SKM-1 (cell line): Measurements from ENCODE around the gene MACF1.
A peak's percentile ranks its signal among the peaks of the same experiment; 100 is the strongest.
"Not testable (repeated sequence)": the region's sequence is repeated elsewhere in the genome, so short reads cannot be mapped to it uniquely, and the experiment has no call there.

Source experiments
- DNase-seq: peaks from one replicate; lab custom pipeline; 2025; ENCODE audit not compliant: unreplicated experiment; lab: John Stamatoyannopoulos, UW

The MACF1 gene

DNA sequence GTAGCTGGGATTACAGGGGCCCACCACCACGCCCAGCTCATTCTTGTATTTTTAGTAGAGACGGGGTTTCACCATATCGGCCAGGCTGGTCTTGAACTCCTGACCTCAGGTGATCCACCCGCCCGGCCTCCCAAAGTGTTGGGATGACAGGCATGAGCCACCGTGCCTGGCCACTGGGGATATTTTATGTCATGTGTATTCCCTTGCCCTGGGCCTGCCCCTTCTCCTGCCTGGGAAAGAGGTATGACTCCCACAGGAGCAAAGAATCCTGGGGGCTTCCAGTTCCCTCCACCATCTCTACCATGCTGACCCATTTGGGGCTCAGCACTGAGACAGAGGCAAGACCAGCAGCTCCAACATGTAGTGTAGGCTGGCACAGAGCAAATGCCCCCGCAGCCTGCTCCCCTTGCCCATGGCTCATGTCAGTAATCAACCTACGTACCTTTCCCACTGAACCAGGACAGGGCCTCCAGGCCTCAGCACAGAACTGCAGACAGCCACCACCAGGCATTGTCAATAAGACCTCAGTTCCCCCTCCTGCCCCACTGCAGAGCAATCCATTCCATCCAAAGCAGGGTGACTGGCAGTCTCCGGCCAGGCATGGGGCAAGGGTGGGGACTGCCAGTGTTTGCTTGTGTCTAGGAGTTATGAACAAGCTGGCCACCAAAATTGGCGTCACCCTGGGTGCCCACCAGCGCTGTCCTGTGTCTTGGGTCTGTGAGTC is 322.1 kb downstream of the MACF1 start:
- DNase-seq, result no peak

GRCh38 chr1:39527190-39527579 is 322.7 kb downstream of the MACF1 start:
- DNase-seq, result not testable (repeated sequence)

DNA sequence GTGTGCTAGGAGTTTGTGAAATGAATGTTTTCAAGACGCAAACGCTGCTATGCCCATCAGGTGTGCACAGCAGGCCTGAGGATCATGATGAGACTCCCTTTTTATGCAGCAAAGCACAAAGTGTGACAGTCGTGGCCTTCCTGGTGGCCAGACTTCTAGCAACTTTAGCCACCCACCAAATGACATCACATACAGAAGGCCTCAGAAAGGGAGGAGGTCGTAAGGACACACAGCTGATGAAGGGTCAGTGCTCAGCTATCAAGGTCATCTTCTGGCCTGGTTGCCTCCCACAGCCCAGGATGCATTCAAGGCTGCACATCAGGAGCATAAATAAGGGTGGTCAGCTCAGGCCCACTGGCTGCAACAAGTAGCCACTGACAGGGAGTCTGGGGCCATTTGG is 323.6 kb downstream of the MACF1 start:
- no peak for DNase-seq

DNA sequence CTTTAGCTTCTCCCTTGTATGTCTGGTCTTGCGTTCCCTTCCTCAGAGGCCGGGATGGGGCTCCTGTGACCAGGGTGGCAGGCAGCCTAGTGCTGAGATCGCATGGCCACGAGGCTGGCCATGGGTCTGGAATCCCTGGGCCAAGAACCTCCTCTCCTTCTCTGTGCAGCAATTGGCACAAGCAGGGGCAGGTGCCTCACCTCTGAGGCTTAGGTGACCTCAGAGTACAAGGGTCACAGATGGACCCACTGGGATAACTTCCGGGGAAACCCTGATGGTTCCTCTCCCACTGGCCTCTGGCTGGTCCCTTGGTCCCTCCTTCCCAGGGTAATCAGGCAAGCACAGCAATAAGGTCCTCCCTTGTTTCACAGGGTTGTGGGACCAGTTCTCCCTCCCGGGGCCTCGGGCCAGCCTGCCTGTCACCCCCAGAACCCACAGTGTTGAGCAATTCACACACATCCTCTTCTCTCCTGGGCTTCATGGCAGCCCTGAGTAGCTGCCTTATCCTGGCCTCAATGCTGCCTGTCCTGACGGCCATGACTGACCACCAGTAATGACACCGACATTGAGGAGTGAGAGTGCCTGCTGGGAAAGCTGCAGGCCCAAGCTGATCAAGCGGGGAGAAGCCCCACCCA is 325.5 kb downstream of the MACF1 start:
- DNase-seq, result peak; percentile 82

GRCh38 chr1:39531526-39531925 is 327.0 kb downstream of the MACF1 start:
- DNase-seq, result no peak

DNA sequence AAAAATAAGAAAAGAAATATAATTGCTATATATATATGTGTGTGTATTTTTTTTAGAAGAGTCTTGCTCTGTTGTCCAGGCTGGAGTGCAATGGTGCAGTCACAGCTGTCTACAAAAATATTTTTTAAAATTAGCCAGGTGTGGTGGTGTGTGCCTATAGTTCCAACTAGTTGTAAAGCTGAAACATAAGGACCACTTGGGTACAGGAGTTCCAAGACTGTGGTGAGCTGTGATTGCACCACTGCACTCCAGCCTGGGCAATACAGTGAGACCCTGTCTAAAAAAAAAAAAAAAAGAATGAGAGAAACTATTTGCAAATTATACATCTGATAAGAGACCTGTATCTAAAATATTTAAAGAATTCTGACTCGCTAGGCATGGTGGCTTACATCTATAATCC is 328.9 kb downstream of the MACF1 start:
- no peak for DNase-seq
